ENCODE results near the gene CCNG2. TPM values are rescaled to one million over a fixed set of nuclear protein-coding genes. Genes with fewer than 3 reads are reported as not detected.

The CCNG2 gene
- total and polyA plus RNA-seq, 9 of the 15 experiments (the other 6 are each of a cell fraction or from before 2014, with no cell fraction given): 0.49 to 6.6 (median 2.9) TPM

- TF ChIP-seq HMBOX1 (IDR thresholded peaks at IDR 0.05) (peak; percentile 78), ZBTB5 (IDR thresholded peaks at IDR 0.05) (no peak)
Observed at GRCh38 chr4:77147079-77147782, 9.8 kb upstream of the CCNG2 start (continued).

DNA sequence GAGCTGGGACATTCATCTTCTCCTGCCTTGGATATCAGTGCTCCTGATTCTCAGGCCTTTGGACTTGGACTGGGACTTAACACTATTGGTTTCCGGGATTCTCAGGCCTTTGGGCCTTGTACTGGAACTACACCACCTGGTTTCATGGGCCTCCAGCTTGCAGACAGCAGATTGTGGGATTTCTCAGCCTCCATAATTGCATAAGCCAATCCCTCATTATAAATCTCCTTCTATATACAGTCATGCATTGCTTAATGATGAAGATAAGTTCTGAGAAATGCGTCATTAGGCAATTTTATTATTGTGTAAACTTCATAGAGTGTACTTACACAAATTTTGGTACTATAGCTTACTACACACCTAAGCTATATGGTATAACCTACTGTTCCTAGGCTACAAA, 8.9 kb upstream of the CCNG2 start:
- Histone ChIP-seq H3K9ac (ENCODE audit: insufficient read depth in 1 of 2, low read depth in 2 of 2, low read length in 2 of 2) (no peak overlapping the region), H3K4me2 (ENCODE audit: insufficient read depth, low read length) (no peak overlapping the region), H3K27ac (ENCODE audit: extremely low read depth, low read depth, low read length) (no peak overlapping the region), H3K79me2 (ENCODE audit: control insufficient read depth, insufficient read depth, low read length) (no peaks in the 10 kb centered on the region), H3K4me3 (no peak overlapping the region), H3K27me3 (ENCODE audit: control insufficient read depth in 2 of 2, insufficient read depth in 2 of 2, low read length in 2 of 2) (no peaks in the 10 kb centered on the region), H3K9me1 (ENCODE audit: control insufficient read depth, insufficient read depth, low read length) (no peaks in the 10 kb centered on the region), H4K20me1 (replicated peaks; ENCODE audit: control insufficient read depth, insufficient read depth, low read length) (no peaks in the 10 kb centered on the region), H3K36me3 (ENCODE audit: control insufficient read depth, insufficient read depth, low read length) (no peaks in the 10 kb centered on the region), H3K4me1 (replicated peaks in 1 of 2; ENCODE audit: control insufficient read depth in 2 of 2, insufficient read depth in 2 of 2, low read length in 2 of 2) (peaks cover 0 to 16% of the 10 kb centered on the region in 2 experiments; a peak in 3 of 5 replicates), H3K9me3 (replicated peaks; ENCODE audit: control insufficient read depth, insufficient read depth, low read depth, low read length) (no peaks in the 10 kb centered on the region), H2AFZ (ENCODE audit: low read depth, low read length) (no peak overlapping the region)
- POLR2A ChIA-PET: no interaction called here
- intact Hi-C loops (cut with micrococcal nuclease): no loop called here
- BruUV-seq (replicated peaks): no TSS peak
- in situ Hi-C loops (cut with MboI): no loop called here
- no peak for TF ChIP-seq ZNF76 (CRISPR knock-in tag; IDR thresholded peaks at IDR 0.05; ENCODE audit: borderline replicate concordance)
- TF ChIP-seq ARID2 (IDR thresholded peaks at IDR 0.05): no peak
- TF ChIP-seq NBN (IDR thresholded peaks at IDR 0.05; ENCODE audit: low read depth): no peak
- no peak for TF ChIP-seq ZNF518B (CRISPR knock-in tag; IDR thresholded peaks at IDR 0.05)
- no peak for TF ChIP-seq JUND (IDR thresholded peaks at IDR 0.05; ENCODE audit: borderline replicate concordance, low read depth, low read length)
- no peak for TF ChIP-seq JUND (tag; IDR thresholded peaks at IDR 0.05; ENCODE audit: borderline replicate concordance, low read depth, low read length)
- TF ChIP-seq HEY1 (CRISPR knock-in tag; IDR thresholded peaks at IDR 0.05; ENCODE audit: borderline replicate concordance): no peak
- FAIRE-seq (no peak), ATAC-seq (no peak), DNase-seq (ENCODE audit: extremely low read depth in 1 of 4, low spot score in 3 of 4) (no peak)
- WGBS (ENCODE audit: insufficient coverage, low coverage, missing lambda C conversion rate): 6% methylated on average over 2 of the region's 2 CpGs
- CTCF ChIA-PET (ENCODE audit: low intra/inter-chr PET ratio): no interaction called here
